ENCODE results near the gene MBD3. TPM values are rescaled to one million over a fixed set of nuclear protein-coding genes. Genes with fewer than 3 reads are reported as not detected.

Gene MBD3
- total RNA-seq, 1 donor = 73.4 TPM

DNA sequence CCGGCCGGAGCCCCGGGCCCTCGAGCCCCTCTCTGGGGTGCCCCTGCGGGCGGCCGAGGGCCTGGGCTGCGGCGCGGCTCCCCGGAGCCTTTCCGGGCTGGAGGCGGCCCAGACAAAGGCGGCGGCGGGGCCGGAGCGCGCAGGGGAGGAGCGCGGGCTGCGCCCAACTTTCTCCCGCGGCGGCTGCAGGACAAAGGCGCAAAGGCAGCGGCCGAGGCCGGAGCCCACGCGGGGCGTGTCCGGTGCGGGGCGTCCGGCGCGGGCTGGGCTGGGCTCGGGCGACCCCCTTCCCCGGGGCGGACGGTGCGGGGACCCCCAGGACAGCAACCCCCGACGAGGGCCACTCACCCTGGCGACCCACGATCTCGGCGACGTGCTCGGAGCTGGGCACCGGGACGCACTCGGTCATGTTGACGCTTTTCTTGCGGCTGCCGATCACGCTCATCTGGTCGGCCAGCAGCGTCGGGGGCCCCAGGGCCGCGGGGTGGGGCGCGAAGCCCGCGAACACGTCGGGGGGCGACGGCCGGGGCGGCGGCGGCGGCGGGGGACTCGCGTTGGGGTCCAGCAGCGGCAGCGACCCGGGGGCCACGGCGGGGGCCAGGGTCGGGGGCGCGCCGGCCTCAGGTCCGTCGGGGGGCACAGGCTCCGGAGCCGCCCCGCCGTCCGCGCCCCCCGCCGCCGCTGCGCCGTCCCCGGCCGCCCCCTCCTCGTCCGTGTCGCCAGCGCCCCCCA, 25.4 kb downstream of the MBD3 start:
- no peak for TF ChIP-seq CTCF (IDR thresholded peaks at IDR 0.05; ENCODE audit: insufficient read depth, low read depth, low read length)
- H3K4me3 ChIP-seq (ENCODE audit: low read depth, low read length) = peak overlapping the region; percentile 73
- DNase-seq (ENCODE audit: low read depth) = peak; percentile 8

GRCh38 chr19:1566392-1567115, 26.1 kb downstream of the MBD3 start:
- DNase-seq (ENCODE audit: low read depth) = peak; percentile 78
- no peak for TF ChIP-seq CTCF (IDR thresholded peaks at IDR 0.05; ENCODE audit: insufficient read depth, low read depth, low read length)
- H3K4me3 ChIP-seq (ENCODE audit: low read depth, low read length) = peak overlapping the region; percentile 73

GRCh38 chr19:1563251-1563650, 29.4 kb downstream of the MBD3 start:
- no peak for DNase-seq (ENCODE audit: low read depth)
- no peak for TF ChIP-seq CTCF (IDR thresholded peaks at IDR 0.05; ENCODE audit: insufficient read depth, low read depth, low read length)
- H3K4me3 ChIP-seq (ENCODE audit: low read depth, low read length) = no peak overlapping the region

DNA sequence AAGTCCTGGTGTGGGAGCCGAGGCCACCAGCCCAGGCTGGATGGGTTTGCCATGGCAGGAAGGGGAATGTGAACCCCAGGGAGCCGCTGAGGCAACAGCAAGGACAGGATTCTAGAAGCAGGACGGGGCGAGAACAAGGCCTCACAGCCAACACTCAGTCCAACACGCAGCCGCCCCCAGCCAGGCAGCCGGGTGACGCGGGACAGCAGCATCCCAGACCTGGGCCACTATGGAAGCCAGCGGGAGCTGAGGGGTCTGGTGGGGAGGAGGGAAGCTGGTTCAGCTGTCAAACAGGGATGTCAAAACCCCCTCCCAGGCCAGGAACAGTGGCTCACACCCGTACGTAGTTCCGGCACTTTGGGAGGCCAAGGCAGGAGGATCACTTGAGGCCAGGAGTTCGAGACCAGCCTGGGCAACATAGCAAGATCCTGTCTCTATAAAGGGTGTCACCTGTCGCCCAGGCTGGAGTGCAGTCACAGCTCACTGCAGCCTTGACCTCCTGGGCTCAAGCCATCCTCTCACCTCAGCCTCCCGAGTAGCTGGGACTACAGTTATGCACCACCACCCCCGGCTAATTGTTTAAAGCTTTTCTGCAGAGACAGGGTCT, 31.3 kb downstream of the MBD3 start:
- DNase-seq (ENCODE audit: low read depth) = no peak
- no peak overlapping the region for H3K4me3 ChIP-seq (ENCODE audit: low read depth, low read length)
- no peak for TF ChIP-seq CTCF (IDR thresholded peaks at IDR 0.05; ENCODE audit: insufficient read depth, low read depth, low read length)

DNA sequence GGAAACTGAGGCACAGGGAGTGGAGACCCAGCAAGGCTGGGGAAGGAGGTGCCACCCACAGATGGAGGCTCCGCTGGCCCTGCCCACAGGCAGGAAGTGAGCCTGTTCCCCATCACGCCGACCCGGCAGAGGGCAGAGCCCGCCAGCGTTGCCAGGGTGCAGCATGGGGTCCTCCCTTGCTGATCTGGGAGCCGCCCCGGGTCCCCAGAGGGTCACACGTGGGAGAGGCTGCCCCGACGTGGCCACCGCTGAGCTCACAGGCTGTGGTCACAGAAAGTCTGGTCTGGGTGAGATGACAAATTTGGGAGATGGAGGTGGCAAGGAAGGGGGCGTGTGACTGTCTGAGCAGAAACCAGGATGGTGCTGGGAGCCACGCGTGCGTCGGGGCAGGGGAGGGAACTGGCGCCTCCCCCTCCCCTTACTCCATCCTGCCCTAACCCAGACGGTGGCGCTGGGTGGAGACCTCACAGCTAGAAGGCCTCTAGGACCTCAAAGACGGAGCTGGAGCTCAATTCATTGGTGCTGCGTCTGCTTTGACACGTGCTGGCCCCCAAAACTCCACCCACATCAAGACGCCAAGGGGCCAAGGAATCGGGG, 32.3 kb downstream of the MBD3 start:
- TF ChIP-seq CTCF (IDR thresholded peaks at IDR 0.05; ENCODE audit: insufficient read depth, low read depth, low read length) = no peak
- no peak for DNase-seq (ENCODE audit: low read depth)

GRCh38 chr19:1558552-1558951, 34.1 kb downstream of the MBD3 start:
- no peak for TF ChIP-seq CTCF (IDR thresholded peaks at IDR 0.05; ENCODE audit: insufficient read depth, low read depth, low read length)
- DNase-seq (ENCODE audit: low read depth) = no peak
- no peak overlapping the region for H3K4me3 ChIP-seq (ENCODE audit: low read depth, low read length)

More for the DNA sequence above, 32.3 kb downstream of the MBD3 start:
- H3K4me3 ChIP-seq (ENCODE audit: low read depth, low read length) = no peak overlapping the region

All from fibroblast of villous mesenchyme (primary cell).